EH (cell line): ENCODE results near the gene DENND5B.

ENCODE experiments used
- DNase-seq: peaks from one replicate; pipeline ENCODE4 v3.0.0-alpha.2; 2015; ENCODE audit warnings: low read depth

Gene DENND5B

DNA sequence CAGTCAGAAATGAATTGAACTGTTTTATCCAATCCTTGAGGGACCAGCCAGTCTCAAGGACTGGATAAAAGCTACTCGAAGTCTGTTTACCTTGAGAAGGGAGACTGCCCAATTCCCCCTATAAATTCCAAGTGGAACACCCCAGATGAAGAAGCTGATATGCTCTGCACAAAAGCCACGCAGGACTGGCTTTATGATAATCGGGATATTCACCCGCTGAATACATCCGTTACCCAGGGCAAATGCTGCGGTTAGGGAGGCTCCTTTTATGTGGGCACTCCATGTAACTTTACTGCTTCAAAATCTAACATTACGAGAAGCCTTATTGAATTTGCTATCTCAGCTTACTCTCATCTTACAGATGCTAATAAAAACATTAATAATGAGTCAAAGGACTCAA is 119.1 kb downstream of the DENND5B start:
- DNase-seq: peak; percentile 68

GRCh38 chr12:31471051-31471450 is 119.9 kb downstream of the DENND5B start:
- DNase-seq: no peak

GRCh38 chr12:31470459-31470858 is 120.5 kb downstream of the DENND5B start:
- no peak for DNase-seq

DNA sequence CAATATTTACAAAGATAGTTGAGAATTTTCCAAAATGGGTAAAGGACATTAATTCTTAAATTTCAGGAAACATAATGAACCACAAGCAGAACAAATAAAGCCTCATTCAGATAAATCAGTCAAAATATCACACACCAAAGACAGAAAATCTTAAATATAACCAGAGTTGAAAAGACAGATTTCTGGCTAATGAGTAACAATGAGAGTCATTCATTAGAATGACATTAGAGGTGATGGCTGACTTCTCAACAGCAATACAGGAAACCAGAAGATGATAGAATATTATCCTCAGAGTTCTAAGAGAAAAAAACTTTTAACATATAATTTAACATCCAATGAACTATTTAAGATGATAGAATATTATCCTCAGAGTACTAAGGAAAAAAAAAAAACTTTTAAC is 124.2 kb downstream of the DENND5B start:
- peak; percentile 54 for DNase-seq

DNA sequence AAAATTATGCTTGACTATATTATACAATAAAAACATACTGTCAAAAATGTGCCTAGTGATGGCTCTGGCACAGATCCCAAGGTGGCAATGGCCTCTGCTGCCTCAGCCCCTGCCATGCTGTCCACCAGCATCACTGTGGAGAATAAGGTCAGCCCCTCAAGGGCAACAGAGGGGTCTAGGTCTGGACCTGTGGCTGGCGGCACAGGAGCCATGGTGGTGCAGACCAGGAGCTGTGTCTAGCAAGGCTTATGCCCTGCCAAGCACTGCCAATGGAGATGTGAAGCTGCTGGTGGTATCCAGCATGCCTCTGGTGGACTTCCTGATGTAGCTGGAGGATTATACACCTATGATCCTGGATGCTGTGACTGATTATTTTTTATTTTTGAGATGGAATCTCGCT is 125.9 kb downstream of the DENND5B start:
- DNase-seq: no peak

- DNase-seq: no peak
These were observed 130.9 kb downstream of the DENND5B start for GRCh38 chr12:31460024-31460423.

DNA sequence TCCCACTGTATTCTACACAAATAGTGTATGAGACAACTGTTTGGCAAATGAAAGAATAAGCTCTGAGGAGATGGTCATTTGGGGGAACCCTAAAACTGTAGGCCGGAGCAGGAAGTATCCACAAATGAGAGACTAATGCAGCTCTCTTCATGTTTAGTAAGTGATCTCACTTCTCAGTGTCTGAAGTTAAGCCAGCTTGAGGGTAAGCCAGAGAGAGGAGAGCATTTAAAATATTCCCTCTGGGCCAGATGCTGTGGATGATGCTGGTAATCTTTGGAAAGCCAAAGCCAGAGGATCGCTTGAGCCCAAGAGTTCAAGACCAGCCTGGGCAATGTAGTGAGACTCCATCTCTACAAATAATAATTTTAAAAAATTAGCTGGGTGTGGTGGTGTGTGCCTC is 134.4 kb downstream of the DENND5B start:
- no peak for DNase-seq

- no peak for DNase-seq
These were observed 146.2 kb downstream of the DENND5B start for GRCh38 chr12:31444736-31445135.

DNA sequence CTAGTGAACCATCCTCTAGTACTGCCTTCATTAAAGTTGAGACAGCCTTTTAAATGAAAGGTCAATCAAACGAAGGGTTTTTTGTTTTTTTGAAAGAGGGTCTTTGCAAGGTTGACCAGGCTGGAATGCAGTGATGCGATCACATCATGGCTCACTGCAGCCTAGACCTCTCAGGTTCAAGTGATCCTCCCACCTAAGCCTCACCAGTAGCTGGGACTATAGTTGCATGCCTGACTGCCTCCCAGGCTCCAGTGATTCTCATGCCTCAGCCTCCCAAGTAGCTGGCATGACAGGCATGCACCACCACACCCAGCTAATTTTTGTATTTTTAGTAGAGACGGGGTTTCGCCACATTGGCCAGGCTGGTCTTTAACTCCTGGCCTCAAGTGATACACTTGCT is 150.3 kb downstream of the DENND5B start:
- no peak for DNase-seq

- no peak for DNase-seq
These were observed 150.8 kb downstream of the DENND5B start for GRCh38 chr12:31440134-31440533.

DNA sequence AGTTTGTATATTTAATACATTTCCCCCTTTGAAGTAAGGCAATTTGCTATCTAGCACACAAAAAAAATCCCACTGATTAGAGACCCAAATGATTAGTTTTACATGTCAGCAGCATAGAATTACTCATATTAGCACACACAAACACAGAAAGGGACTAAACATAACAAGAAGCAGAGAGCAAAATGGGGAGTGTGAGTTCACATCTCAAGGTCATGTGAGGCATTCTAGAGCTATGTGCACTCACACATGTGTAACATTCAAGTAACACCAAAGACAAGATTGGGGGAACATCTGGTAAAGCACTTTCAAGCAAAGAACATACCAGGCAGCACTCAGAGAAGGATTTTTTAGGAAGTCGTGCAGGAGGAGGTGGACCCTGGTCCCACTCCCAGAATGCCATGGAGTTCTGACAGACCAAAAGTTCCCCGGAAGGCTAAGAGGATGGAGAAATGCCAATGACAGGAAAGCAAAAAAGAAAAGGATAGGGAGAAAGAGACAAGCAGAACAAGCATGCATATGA is 159.2 kb downstream of the DENND5B start:
- DNase-seq: peak; percentile 32

- no peak for DNase-seq
These were observed 167.5 kb downstream of the DENND5B start for GRCh38 chr12:31423405-31423804.

DNA sequence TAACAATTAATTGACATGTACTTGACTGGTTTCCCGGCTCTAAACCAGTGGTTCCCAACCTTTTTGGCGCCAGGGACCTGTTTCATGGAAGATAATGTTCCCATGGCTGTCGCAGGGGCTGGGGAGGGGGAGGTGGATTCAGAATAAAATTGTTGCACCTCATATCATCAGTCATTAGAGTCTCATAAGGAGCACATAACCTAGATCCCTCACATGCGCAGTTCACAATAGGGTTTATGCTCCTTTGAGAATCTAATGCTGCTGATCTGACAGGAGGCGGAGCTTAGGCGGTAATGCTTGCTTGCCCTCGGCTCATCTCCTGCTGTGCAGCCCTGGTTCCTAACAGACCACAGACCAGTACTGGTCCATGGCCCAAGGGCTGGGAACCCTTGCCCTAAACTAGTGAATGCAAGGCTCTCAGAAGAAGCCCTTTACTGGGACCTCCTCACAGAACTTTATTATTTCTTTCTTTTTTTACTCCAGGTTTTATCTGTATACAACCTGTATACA is 178.6 kb downstream of the DENND5B start:
- no peak for DNase-seq

- no peak for DNase-seq
These were observed 182.2 kb downstream of the DENND5B start for GRCh38 chr12:31408763-31409162.

- no peak for DNase-seq
These were observed 183.4 kb downstream of the DENND5B start for GRCh38 chr12:31407562-31407961.

DNA sequence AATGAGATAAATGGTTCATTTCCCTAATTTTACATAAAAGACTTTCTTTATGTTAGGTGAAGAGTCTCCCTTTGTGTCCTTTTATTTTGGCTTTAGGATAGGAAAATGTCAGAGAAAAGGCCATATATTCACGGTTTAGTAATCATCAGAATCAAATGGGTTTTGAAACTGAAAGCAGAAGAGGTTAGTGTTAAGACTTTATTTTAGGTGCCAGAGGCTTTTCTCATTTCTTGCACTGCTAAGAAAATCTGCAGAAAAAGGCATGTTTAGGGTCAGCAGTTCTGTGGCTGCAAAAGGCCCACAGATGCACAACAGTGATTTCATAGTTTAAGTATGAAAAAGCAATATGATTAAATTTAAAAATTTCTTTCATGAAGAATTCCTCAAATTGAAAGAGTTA is 184.6 kb downstream of the DENND5B start:
- DNase-seq: no peak

- no peak for DNase-seq
These were observed 185.9 kb downstream of the DENND5B start for GRCh38 chr12:31405021-31405420.

- peak; percentile 93 for DNase-seq
These were observed 187.8 kb downstream of the DENND5B start for GRCh38 chr12:31403099-31403607.

DNA sequence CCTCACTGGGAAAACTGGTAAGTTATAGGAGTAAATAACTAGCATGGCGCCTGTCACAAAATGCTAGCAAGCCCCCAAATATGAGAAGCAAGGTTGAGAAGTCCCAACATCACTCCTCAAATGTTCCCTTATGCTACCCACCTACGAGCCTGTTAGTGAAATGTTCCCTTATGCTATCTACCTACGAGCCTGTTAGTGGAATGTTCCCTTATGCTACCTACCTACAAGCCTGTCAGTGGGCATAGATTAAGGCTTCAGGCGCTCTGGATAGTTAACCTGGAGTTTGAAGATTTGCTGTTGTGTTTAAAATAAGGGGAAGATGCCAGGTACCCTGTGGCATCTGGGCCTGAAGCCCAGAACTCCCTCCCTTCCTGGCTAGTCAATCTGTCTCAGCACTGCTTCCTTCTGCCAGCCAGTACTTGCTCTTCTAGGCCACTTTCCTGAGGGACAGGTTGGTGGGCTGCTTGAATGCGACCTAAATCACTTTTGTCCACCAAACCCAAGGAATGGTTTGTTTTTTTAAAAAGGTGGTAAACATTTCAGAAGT is 197.9 kb downstream of the DENND5B start:
- DNase-seq: no peak

- no peak for DNase-seq
These were observed 199.9 kb downstream of the DENND5B start for GRCh38 chr12:31390991-31391390.

DNA sequence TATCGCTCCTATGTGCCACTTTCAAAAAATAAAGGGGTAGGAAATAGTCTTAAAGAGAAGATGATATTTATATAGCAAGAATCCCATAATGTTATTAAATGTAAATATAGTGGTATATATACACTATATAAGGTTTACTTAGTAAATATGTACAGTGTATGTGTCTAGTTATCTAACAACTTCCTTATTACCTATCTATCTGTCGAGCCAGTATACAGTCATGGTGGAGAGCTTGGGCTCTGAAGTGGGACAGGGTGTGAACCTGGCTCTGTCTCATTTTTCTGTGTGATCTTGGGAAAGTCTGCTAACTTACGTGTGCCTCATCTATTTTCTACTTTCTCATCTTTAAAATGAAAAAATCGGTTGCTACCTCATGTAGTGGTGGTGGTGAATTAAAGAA is 202.2 kb downstream of the DENND5B start:
- DNase-seq: no peak

GRCh38 chr12:31387466-31387865 is 203.5 kb downstream of the DENND5B start:
- no peak for DNase-seq

DNA sequence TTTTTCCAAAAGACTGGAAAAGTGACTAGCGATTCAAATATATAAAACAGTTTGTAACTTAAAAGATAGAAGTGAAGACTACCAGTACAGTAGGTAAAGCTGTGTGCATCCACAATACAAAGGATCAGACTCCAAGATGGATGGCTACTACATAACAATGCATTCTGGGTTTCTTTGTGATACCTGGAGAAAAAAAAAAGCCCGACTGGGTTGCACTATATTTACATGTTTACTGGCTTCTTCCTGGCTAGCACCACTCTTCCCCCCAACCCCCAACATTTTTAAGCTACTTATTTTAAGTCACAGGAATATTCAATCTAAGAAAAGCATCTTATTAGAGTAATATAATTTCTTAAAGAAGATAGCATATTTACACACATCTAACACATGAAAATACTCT is 203.9 kb downstream of the DENND5B start:
- DNase-seq: no peak

GRCh38 chr12:31386364-31386777 is 204.6 kb downstream of the DENND5B start:
- no peak for DNase-seq
